Stimulated activated CD8-positive, alpha-beta memory T cell treated with anti-CD3 and anti-CD28 coated beads, Interleukin-7, amount 100 ng/mL, for 48 hours (primary cell): Measurements from ENCODE around the gene CHERP.
"Not testable (repeated sequence)": the region's sequence is repeated elsewhere in the genome, so short reads cannot be mapped to it uniquely, and the experiment has no call there.

Experiments used
- DNase-seq, 2 donors: peaks; one replicate each; pipeline ENCODE4 v3.0.0-alpha.2; 2020; ENCODE audit warnings: low read depth in 1 of 2; ENCODE audit errors: extremely low read depth in 1 of 2

CHERP gene

GRCh38 chr19:16520986-16521624, 21.1 kb downstream of the CHERP start:
- no peak for DNase-seq

GRCh38 chr19:16520074-16520973, 21.9 kb downstream of the CHERP start:
- DNase-seq: no peak

GRCh38 chr19:16519230-16519687, 23.0 kb downstream of the CHERP start:
- no peak for DNase-seq

- no peak for DNase-seq
Measured at GRCh38 chr19:16518483-16519229, 23.6 kb downstream of the CHERP start.

- DNase-seq: no peak
Measured at GRCh38 chr19:16518061-16518460, 24.2 kb downstream of the CHERP start.

- no peak for DNase-seq
Measured at GRCh38 chr19:16516923-16517610, 25.2 kb downstream of the CHERP start.

GRCh38 chr19:16516381-16516780, 25.9 kb downstream of the CHERP start:
- DNase-seq: no peak

- no peak for DNase-seq
Measured at GRCh38 chr19:16514383-16515019, 27.7 kb downstream of the CHERP start.

GRCh38 chr19:16512611-16513010, 29.6 kb downstream of the CHERP start:
- not testable (repeated sequence) for DNase-seq

- no peak for DNase-seq
Measured at GRCh38 chr19:16509141-16510061, 32.8 kb downstream of the CHERP start.

GRCh38 chr19:16508546-16508945, 33.7 kb downstream of the CHERP start:
- no peak for DNase-seq

- DNase-seq: no peak
Measured at GRCh38 chr19:16506961-16507360, 35.3 kb downstream of the CHERP start.

GRCh38 chr19:16506161-16506560, 36.1 kb downstream of the CHERP start:
- not testable (repeated sequence) for DNase-seq

- DNase-seq: no peak
Measured at GRCh38 chr19:16504271-16504670, 38.0 kb downstream of the CHERP start.

- no peak for DNase-seq
Measured at GRCh38 chr19:16497837-16498236, 44.4 kb downstream of the CHERP start.

- no peak for DNase-seq
Measured at GRCh38 chr19:16497042-16497441, 45.2 kb downstream of the CHERP start.

- DNase-seq: no peak
Measured at GRCh38 chr19:16496613-16496983, 45.6 kb downstream of the CHERP start.

GRCh38 chr19:16495982-16496612, 46.1 kb downstream of the CHERP start, which contains the start of the genes C19orf44 and CALR3:
TSS of gene C19orf44 (plus strand) at chr19:16496394. CDS start at chr19:16500793, 4,399 bp downstream.
TSS of gene CALR3 (minus strand) at chr19:16496167. CDS start at chr19:16496129, 38 bp downstream.
- peak; percentile 95 to 97 for DNase-seq

- not testable (repeated sequence) for DNase-seq
Measured at GRCh38 chr19:16486476-16486875, 55.8 kb downstream of the CHERP start.
